Astrocyte (in vitro differentiated cells and primary cell): ENCODE data around the gene CAPZB. TPM values are rescaled to one million over a fixed set of nuclear protein-coding genes. Genes with fewer than 3 reads are reported as not detected.

Experiments
- DNase-seq: peaks from one replicate; pipeline ENCODE4 v3.0.0-alpha.2; 2010; ENCODE audit warnings: low read depth
- FAIRE-seq: peaks from 2 replicates; lab custom pipeline; 2011; peaks lifted over from hg19 to GRCh38; lab: Jason Lieb, UNC
- H2AFZ ChIP-seq: 2 replicates; pipeline ENCODE4 v1.6.0; 2012; ENCODE audit warnings: low read depth, low read length, inconsistent platforms
- H3K27ac ChIP-seq: 2 replicates; pipeline ENCODE4 v1.5.1; 2011; ENCODE audit warnings: low read depth, low read length, inconsistent platforms
- H3K27me3 ChIP-seq: 2 replicates; pipeline ENCODE4 v1.6.0; 2011; ENCODE audit warnings: low read length, inconsistent platforms; ENCODE audit not compliant: insufficient read depth
- H3K36me3 ChIP-seq: 2 replicates; pipeline ENCODE4 v1.5.1; 2011; ENCODE audit warnings: low read length, inconsistent platforms; ENCODE audit not compliant: insufficient read depth
- H3K4me1 ChIP-seq: 2 replicates; pipeline ENCODE4 v1.5.1; 2011; ENCODE audit warnings: low read length, inconsistent platforms; ENCODE audit not compliant: insufficient read depth
- H3K4me2 ChIP-seq: 2 replicates; pipeline ENCODE4 v1.6.0; 2012; ENCODE audit warnings: low read length, inconsistent platforms
- H3K4me3 ChIP-seq: 2 replicates; pipeline ENCODE4 v1.5.1; 2011; ENCODE audit warnings: low read depth, mild to moderate bottlenecking, low read length, inconsistent platforms; ENCODE audit not compliant: insufficient read depth
- H3K79me2 ChIP-seq: 2 replicates; pipeline ENCODE4 v1.6.0; 2012; ENCODE audit warnings: mild to moderate bottlenecking, low read length, inconsistent platforms; ENCODE audit not compliant: insufficient read depth
- H3K9ac ChIP-seq: 2 replicates; pipeline ENCODE4 v1.6.0; 2012; ENCODE audit warnings: mild to moderate bottlenecking, low read length, inconsistent platforms
- H3K9me3 ChIP-seq: 2 replicates; pipeline ENCODE4 v1.5.1; 2012; ENCODE audit warnings: low read depth, mild to moderate bottlenecking, low read length, inconsistent platforms; ENCODE audit not compliant: insufficient read depth
- H4K20me1 ChIP-seq: 2 replicates; pipeline ENCODE4 v1.6.0; 2012; ENCODE audit warnings: low read length, inconsistent platforms; ENCODE audit not compliant: insufficient read depth
- H3K27ac Mint-ChIP-seq: one replicate; pipeline ENCODE4 v1.8.0; 2021; ENCODE audit warnings: mild to moderate bottlenecking, mixed read lengths; ENCODE audit not compliant: unreplicated experiment
- H3K27me3 Mint-ChIP-seq: one replicate; pipeline ENCODE4 v1.8.0; 2021; ENCODE audit warnings: low read depth, mixed read lengths; ENCODE audit not compliant: unreplicated experiment
- H3K36me3 Mint-ChIP-seq: one replicate; pipeline ENCODE4 v1.8.0; 2021; ENCODE audit warnings: low read depth, mixed read lengths; ENCODE audit not compliant: unreplicated experiment
- H3K4me1 Mint-ChIP-seq: one replicate; pipeline ENCODE4 v1.8.0; 2021; ENCODE audit warnings: low read depth, mixed read lengths; ENCODE audit not compliant: unreplicated experiment
- H3K4me3 Mint-ChIP-seq: one replicate; pipeline ENCODE4 v1.8.0; 2021; ENCODE audit warnings: mild to moderate bottlenecking, moderate library complexity, mixed read lengths; ENCODE audit not compliant: unreplicated experiment
- H3K9me3 Mint-ChIP-seq: one replicate; pipeline ENCODE4 v1.8.0; 2021; ENCODE audit warnings: mild to moderate bottlenecking, mixed read lengths; ENCODE audit not compliant: unreplicated experiment
- CTCF ChIP-seq: IDR thresholded peaks from 2 replicates; pipeline ENCODE4 v1.5.1; 2011; ENCODE audit warnings: low read depth, mild to moderate bottlenecking, inconsistent platforms, low read length, moderate library complexity; ENCODE audit not compliant: insufficient read depth
- EZH2 ChIP-seq: IDR thresholded peaks from 2 replicates; pipeline ENCODE4 v1.6.1; 2012; ENCODE audit warnings: mild to moderate bottlenecking, low read length, inconsistent platforms; ENCODE audit not compliant: insufficient read depth
- total RNA-seq: library from RNA; stranded (reverse); gene quantifications from 2 replicates; pipeline ENCODE4 v1.2.1, GENCODE V29; 2021

The CAPZB gene
- total RNA-seq, 1 donor from 2014 or later, result 458 TPM

DNA sequence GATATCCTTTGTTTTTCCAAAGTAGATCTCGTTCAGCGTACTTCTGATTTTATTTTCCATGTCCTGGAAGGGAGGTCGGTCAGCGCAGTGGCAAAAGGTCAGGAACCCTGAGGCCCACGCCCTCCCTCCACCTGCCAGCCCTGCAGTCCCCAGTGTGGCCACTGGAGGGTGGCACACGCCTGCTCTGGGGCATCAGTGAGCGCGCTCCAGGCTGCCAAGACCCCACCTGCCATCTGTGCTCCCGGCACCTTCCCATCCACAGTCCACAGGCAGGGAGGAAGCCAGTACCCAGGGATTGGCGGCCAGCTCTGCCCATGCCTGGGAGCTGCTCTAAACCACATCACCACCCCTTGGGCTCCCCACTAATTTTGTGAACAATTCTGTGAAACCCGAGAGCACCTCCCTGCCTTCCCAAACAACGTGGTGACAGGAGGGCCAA lies 140.9 kb downstream of the CAPZB start:
- Histone ChIP-seq H3K9ac (no peak overlapping the region), H3K27me3 (no peaks in the 10 kb centered on the region), H3K9me3 (no peaks in the 10 kb centered on the region), H3K27ac (no peak overlapping the region), H4K20me1 (peaks cover 86% of the 10 kb centered on the region), H3K4me2 (no peak overlapping the region), H3K4me3 (no peak overlapping the region), H2AFZ (no peak overlapping the region), H3K4me1 (no peaks in the 10 kb centered on the region), H3K36me3 (peaks cover 20% of the 10 kb centered on the region), H3K79me2 (peaks cover 3% of the 10 kb centered on the region)
- FAIRE-seq, result no peak
- TF ChIP-seq CTCF, result peak; percentile 55
- no peak for TF ChIP-seq EZH2
- Mint-ChIP-seq H3K27ac (no peak overlapping the region), H3K4me3 (no peak overlapping the region), H3K4me1 (peaks cover 3% of the 10 kb centered on the region), H3K9me3 (no peaks in the 10 kb centered on the region), H3K36me3 (peaks cover 12% of the 10 kb centered on the region), H3K27me3 (no peaks in the 10 kb centered on the region)
- no peak for DNase-seq

DNA sequence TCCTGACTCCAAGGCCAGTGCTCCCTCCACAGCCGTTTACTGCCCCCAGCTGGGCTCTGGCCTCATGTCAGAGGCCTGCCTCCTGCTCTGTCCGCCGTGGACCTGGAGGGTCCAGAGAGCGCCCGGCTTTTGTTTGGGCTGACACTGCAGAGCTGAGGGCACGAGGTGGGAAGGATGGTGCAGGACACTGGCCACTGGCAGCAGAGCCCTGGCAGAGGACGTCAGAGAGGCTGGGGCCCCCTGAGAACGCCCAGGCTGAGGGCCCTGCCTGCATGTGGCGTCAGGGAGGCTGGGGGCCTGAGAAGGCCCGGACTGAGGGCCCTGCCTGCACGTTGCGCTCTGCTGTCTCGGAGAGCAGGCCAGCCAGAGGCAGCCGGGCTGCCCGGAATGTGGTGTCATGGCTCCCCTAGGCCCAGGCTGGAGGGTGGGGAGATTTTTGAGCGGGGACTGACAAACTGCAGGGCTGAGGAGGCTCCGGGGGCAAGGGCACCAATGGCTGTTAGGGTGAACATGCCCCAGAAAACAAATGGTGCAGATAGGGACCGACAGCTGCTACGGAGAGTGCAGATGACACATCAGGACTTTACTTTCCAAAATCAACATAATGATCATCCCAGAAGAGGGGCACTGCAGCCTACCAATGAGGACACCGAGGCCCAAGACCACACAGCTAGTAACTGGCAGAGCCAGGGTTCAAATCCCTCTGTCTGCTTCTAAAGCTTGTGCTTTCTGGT lies 141.6 kb downstream of the CAPZB start:
- FAIRE-seq (no peak), DNase-seq (no peak)
- H3K36me3 ChIP-seq, result peaks cover 21% of the 10 kb centered on the region
- Mint-ChIP-seq H3K4me3 (no peak overlapping the region), H3K9me3 (no peaks in the 10 kb centered on the region), H3K27ac (no peak overlapping the region), H3K27me3 (no peaks in the 10 kb centered on the region), H3K36me3 (peaks cover 12% of the 10 kb centered on the region), H3K4me1 (peaks cover 3% of the 10 kb centered on the region)
- H3K4me2 ChIP-seq, result no peak overlapping the region
- H4K20me1 ChIP-seq, result peaks cover 84% of the 10 kb centered on the region
- TF ChIP-seq EZH2 (no peak), CTCF (no peak)
- no peak overlapping the region for H3K27ac ChIP-seq
- H3K27me3 ChIP-seq, result no peaks in the 10 kb centered on the region
- no peak overlapping the region for H2AFZ ChIP-seq
- no peak overlapping the region for H3K9ac ChIP-seq
- no peaks in the 10 kb centered on the region for H3K79me2 ChIP-seq
- H3K4me1 ChIP-seq, result no peaks in the 10 kb centered on the region
- H3K4me3 ChIP-seq, result no peak overlapping the region
- no peaks in the 10 kb centered on the region for H3K9me3 ChIP-seq
